Measurements from ENCODE around the gene IGSF21.

DNA sequence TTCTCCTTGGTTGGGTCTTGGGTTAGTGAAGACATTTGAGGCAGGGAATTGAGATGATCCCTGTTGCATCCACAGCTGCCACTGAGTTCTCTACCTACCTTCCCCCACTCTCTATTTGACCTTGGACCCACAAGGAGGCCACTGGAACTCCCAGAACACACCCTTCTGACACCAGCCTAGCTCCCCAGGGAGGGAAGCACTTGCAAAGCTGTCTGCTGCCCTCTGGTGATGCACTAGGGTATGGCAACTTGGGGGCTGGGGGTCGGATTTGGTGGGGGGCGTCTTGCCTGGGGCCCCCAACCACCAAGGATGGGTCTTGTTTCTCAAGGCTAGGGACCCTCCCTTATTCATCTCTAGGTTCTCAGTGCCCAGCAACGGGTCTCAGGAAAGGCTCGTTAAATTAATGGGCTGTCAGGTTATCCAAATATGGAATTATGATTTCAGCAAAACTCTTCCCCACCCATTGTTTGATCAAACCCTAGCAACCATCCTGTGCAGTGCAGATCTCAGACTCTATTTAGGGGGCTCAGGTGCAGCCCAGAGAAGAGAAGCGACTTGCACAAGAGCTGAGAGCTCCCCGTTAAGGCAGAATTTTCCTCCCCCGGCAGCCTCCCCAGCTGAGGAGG is 195.3 kb downstream of the IGSF21 start:
- no peak for TF ChIP-seq EZH2 (IDR thresholded peaks at IDR 0.05; ENCODE audit: low read length)
- TF ChIP-seq, protein P1, sequence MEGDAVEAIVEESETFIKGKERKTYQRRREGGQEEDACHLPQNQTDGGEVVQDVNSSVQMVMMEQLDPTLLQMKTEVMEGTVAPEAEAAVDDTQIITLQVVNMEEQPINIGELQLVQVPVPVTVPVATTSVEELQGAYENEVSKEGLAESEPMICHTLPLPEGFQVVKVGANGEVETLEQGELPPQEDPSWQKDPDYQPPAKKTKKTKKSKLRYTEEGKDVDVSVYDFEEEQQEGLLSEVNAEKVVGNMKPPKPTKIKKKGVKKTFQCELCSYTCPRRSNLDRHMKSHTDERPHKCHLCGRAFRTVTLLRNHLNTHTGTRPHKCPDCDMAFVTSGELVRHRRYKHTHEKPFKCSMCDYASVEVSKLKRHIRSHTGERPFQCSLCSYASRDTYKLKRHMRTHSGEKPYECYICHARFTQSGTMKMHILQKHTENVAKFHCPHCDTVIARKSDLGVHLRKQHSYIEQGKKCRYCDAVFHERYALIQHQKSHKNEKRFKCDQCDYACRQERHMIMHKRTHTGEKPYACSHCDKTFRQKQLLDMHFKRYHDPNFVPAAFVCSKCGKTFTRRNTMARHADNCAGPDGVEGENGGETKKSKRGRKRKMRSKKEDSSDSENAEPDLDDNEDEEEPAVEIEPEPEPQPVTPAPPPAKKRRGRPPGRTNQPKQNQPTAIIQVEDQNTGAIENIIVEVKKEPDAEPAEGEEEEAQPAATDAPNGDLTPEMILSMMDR (optimal IDR thresholded peaks at IDR 0.05 in 1 of 3, IDR thresholded peaks at IDR 0.05 in 1 of 3, conservative IDR thresholded peaks at IDR 0.05 in 1 of 3; ENCODE audit: extremely low read depth in 1 of 3, insufficient read depth in 2 of 3, low read length in 3 of 3): peak in 2 of 3 experiments; percentile 37 to 42

Data from keratinocyte (primary cell).